Measurements from ENCODE around the gene LUZP1. TPM values are rescaled to one million over a fixed set of nuclear protein-coding genes. Genes with fewer than 3 reads are reported as not detected.

Gene LUZP1
- total RNA-seq, 1 experiment from 2014 or later = 43.4 TPM

GRCh38 chr1:23148084-23148483 is 20.6 kb downstream of the LUZP1 start (continued):
- TF ChIP-seq ZNF532 (CRISPR knock-in tag; IDR thresholded peaks at IDR 0.05; ENCODE audit: borderline replicate concordance) (no peak), FOXK1 (CRISPR knock-in tag; IDR thresholded peaks at IDR 0.05) (no peak), GABPB1 (CRISPR knock-in tag; IDR thresholded peaks at IDR 0.05) (no peak), SP1 (CRISPR knock-in tag; conservative IDR thresholded peaks at IDR 0.05) (no peak)

GRCh38 chr1:23140940-23141596 is 27.6 kb downstream of the LUZP1 start:
- Mint-ChIP-seq H3K27ac (no peak overlapping the region), H3K4me1 (0 out of 2 replicates have a peak, but pooled peaks cover 4% of the 10 kb centered on the region), H3K9me3 (peaks cover 4% of the 10 kb centered on the region; the same call in 1 of the 2 replicates), H3K4me3 (no peak overlapping the region), H3K27me3 (ENCODE audit: low read depth) (no peaks in the 10 kb centered on the region), H3K36me3 (no peaks in the 10 kb centered on the region; the same call in 1 of the 2 replicates)
- TF ChIP-seq, protein P1, sequence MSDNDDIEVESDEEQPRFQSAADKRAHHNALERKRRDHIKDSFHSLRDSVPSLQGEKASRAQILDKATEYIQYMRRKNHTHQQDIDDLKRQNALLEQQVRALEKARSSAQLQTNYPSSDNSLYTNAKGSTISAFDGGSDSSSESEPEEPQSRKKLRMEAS (CRISPR knock-in tag; IDR thresholded peaks at IDR 0.05) = no peak
- TF ChIP-seq ZBTB21 (CRISPR knock-in tag; IDR thresholded peaks at IDR 0.05; ENCODE audit: borderline replicate concordance) (no peak), HMGA2 (CRISPR knock-in tag; IDR thresholded peaks at IDR 0.05) (no peak)
- ATAC-seq (no peak), DNase-seq (ENCODE audit: low spot score) (no peak)
- ChIA-PET CTCF (interaction anchor here (1.7 kb wide), 1 partner anchor 43 kb away, joined by 5 read pairs; no protein-coding TSS in a partner anchor), POLR2A (no interaction called here)

DNA sequence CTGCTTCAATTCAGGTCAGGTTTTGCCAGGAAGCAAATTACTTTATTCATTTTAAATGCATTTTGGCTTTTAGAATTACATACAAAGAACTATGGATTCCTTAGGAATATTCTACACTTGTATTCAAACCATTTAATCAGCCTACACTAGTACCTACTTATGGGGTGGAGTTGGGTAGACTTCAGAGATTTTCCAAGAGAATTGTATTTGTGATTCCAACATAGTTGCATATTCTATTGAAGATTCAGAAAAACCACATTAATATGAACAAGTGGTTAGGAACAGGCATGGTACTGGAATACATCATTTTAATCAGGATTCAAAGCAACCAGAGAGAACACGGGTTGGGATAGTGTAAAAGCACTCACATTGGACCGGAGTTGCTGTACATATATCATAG is 33.4 kb downstream of the LUZP1 start:
- DNase-seq (ENCODE audit: low spot score) (no peak), ATAC-seq (no peak)
- H3K4me1 Mint-ChIP-seq = peaks cover 14% of the 10 kb centered on the region
- ChIA-PET POLR2A (no interaction called here), CTCF (no interaction called here)
- H3K27me3 Mint-ChIP-seq (ENCODE audit: low read depth) = no peaks in the 10 kb centered on the region
- no peak overlapping the region for H3K4me3 Mint-ChIP-seq
- no peak overlapping the region for H3K27ac Mint-ChIP-seq
- H3K9me3 Mint-ChIP-seq = peaks cover 4% of the 10 kb centered on the region; the same call in 1 of the 2 replicates
- H3K36me3 Mint-ChIP-seq = no peaks in the 10 kb centered on the region; the same call in 1 of the 2 replicates
- TF ChIP-seq CREM (CRISPR knock-in tag; IDR thresholded peaks at IDR 0.05) = no peak
- TF ChIP-seq CDX4 (CRISPR knock-in tag; IDR thresholded peaks at IDR 0.05; ENCODE audit: borderline replicate concordance) = no peak
- TF ChIP-seq, protein P2, sequence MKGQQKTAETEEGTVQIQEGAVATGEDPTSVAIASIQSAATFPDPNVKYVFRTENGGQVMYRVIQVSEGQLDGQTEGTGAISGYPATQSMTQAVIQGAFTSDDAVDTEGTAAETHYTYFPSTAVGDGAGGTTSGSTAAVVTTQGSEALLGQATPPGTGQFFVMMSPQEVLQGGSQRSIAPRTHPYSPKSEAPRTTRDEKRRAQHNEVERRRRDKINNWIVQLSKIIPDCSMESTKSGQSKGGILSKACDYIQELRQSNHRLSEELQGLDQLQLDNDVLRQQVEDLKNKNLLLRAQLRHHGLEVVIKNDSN (CRISPR knock-in tag; IDR thresholded peaks at IDR 0.05) = no peak
- TF ChIP-seq NFATC4 (CRISPR knock-in tag; IDR thresholded peaks at IDR 0.05) = no peak
- no peak for TF ChIP-seq CTCF (IDR thresholded peaks at IDR 0.05)
- TF ChIP-seq ZNF532 (CRISPR knock-in tag; IDR thresholded peaks at IDR 0.05; ENCODE audit: borderline replicate concordance) = no peak
- no peak for TF ChIP-seq E2F4 (CRISPR knock-in tag; IDR thresholded peaks at IDR 0.05; ENCODE audit: borderline replicate concordance, low read depth)
- no peak for TF ChIP-seq ETV6 (CRISPR knock-in tag; IDR thresholded peaks at IDR 0.05)
- TF ChIP-seq ATF2 (CRISPR knock-in tag; IDR thresholded peaks at IDR 0.05; ENCODE audit: borderline replicate concordance, low read depth) = no peak
- no peak for TF ChIP-seq IRF1 (CRISPR knock-in tag; IDR thresholded peaks at IDR 0.05)
